Measurements from ENCODE around the gene FBRSL1. TPM values are rescaled to one million over a fixed set of nuclear protein-coding genes. Genes with fewer than 3 reads are reported as not detected.

The FBRSL1 gene
- total RNA-seq, 1 experiment from 2014 or later, result 124 TPM

- TF ChIP-seq YY1 (IDR thresholded peaks at IDR 0.05; ENCODE audit: extremely low read depth, insufficient replicate concordance, low read depth, low read length), result no peak
- TF ChIP-seq TCF7L2 (IDR thresholded peaks at IDR 0.05; ENCODE audit: borderline replicate concordance, extremely low read depth, insufficient read depth, insufficient read length), result no peak
- no peak for TF ChIP-seq POLR2A (IDR thresholded peaks at IDR 0.05; ENCODE audit: borderline replicate concordance, extremely low read depth, insufficient read depth, insufficient read length)
- no peak for TF ChIP-seq ATF3 (IDR thresholded peaks at IDR 0.05)
Observed at GRCh38 chr12:132555686-132556085, 65.7 kb downstream of the FBRSL1 start (continued).

GRCh38 chr12:132556216-132556615 lies 66.3 kb downstream of the FBRSL1 start:
- Histone ChIP-seq H3K4me1 (ENCODE audit: control insufficient read depth in 1 of 2, insufficient read depth in 2 of 2, low read length in 2 of 2) (peaks cover 3 to 16% of the 10 kb centered on the region in 2 experiments; a peak in 3 of 4 replicates), H3K9me3 (ENCODE audit: control insufficient read depth in 1 of 2, insufficient read depth in 1 of 2, low read depth in 1 of 2, low read length in 2 of 2) (no peaks in the 10 kb centered on the region), H2AFZ (ENCODE audit: low read depth, low read length, poor library complexity, severe bottlenecking) (no peak overlapping the region), H3K27ac (ENCODE audit: low read depth, low read length) (no peak overlapping the region), H3K9me2 (ENCODE audit: insufficient read depth) (no peaks in the 10 kb centered on the region), H4K20me1 (ENCODE audit: insufficient read depth) (no peaks in the 10 kb centered on the region), H3K4me3 (replicated peaks in 1 of 2; ENCODE audit: low read depth in 1 of 2, low read length in 2 of 2) (no peak overlapping the region), H3K4me2 (ENCODE audit: low read length) (no peak overlapping the region), H3K36me3 (ENCODE audit: control insufficient read depth in 1 of 2, insufficient read depth in 2 of 2, low read length in 2 of 2) (no peaks in the 10 kb centered on the region), H3K9ac (ENCODE audit: low read length) (no peak overlapping the region), H3K27me3 (ENCODE audit: insufficient read depth, low read length) (no peaks in the 10 kb centered on the region), H3K79me2 (ENCODE audit: insufficient read depth, low read length) (peaks cover 13% of the 10 kb centered on the region)
- intact Hi-C loops (cut with micrococcal nuclease), result no loop called here
- RAD21 ChIA-PET (ENCODE audit: low non-redundant PET in 1 of 2, low total read pairs in 2 of 2, uncharacterized antibody in 2 of 2, unreplicated experiment in 2 of 2), result no interaction called here
- no TSS peak for BruUV-seq (replicated peaks)
- DNase-seq (ENCODE audit: low read depth, low spot score), result no peak
- CTCF ChIA-PET, result no interaction called here
- no peak for TF ChIP-seq ZBTB33 (IDR thresholded peaks at IDR 0.05; ENCODE audit: extremely low read depth, insufficient replicate concordance, low read length)
- no peak for TF ChIP-seq EZH2phosphoT487 (IDR thresholded peaks at IDR 0.05; ENCODE audit: borderline replicate concordance)
- TF ChIP-seq CEBPB (IDR thresholded peaks at IDR 0.05; ENCODE audit: low read depth), result no peak
- no peak for TF ChIP-seq POLR2A (IDR thresholded peaks at IDR 0.05; ENCODE audit: borderline replicate concordance, extremely low read depth, insufficient read depth, insufficient read length)
- TF ChIP-seq FOSL1 (IDR thresholded peaks at IDR 0.05; ENCODE audit: low read depth), result no peak
- TF ChIP-seq TCF7L2 (IDR thresholded peaks at IDR 0.05; ENCODE audit: borderline replicate concordance, extremely low read depth, insufficient read depth, insufficient read length), result no peak
- TF ChIP-seq REST (IDR thresholded peaks at IDR 0.05; ENCODE audit: low read depth), result no peak
- POLR2A ChIA-PET, result no interaction called here
- ATAC-seq, result no peak
